ENCODE data around the gene VEPH1. TPM values are rescaled to one million over a fixed set of nuclear protein-coding genes. Genes with fewer than 3 reads are reported as not detected.

The VEPH1 gene
- total and polyA plus RNA-seq, 2 donors from 2014 or later: 17.8 to 29.2 TPM

DNA sequence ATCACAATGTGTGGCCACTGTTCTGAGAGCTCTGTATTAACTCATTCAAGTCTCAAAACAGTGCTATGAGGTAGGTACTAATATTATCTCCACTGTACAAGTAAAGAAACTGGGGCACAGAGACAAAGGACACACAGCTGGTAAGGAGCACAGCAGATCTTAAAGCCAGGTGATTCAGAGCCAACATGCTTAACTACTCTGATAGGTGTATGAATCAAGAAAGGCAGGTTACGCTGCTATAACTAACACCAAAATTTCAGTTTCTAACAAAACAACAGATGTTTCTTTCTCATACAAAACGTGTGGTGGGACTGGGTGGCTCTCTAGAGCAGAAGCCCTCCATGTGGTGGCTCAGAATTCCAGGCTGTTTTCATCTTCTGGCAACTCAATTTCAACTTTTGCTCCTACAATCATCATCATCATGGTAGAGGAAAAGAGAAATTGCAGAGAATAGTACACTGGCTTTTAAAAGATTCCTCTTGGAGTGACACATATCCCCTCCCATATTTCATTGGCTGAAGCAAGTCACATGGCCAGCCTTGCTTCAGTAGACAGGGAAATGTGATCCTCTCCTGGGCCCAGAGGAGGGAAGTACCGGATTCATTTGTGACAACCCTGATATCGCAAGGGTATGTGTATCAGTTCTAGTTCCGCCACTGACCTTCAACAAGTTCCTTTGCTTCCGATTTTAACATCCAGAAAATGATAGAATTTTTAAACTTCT lies 192.7 kb downstream of the VEPH1 start:
- intact Hi-C loops (cut with DNase I): no loop called here
- DNase-seq (no peak), FAIRE-seq (no peak)
- Histone ChIP-seq H3K4me3 (ENCODE audit: low read length in 3 of 3) (no peak overlapping the region), H3K36me3 (ENCODE audit: control insufficient read depth in 2 of 3, insufficient read depth in 3 of 3, low read length in 3 of 3) (no peaks in the 10 kb centered on the region), H3K27me3 (ENCODE audit: control insufficient read depth, insufficient read depth, low read length) (no peaks in the 10 kb centered on the region), H3K4me1 (ENCODE audit: control insufficient read depth in 2 of 3, insufficient read depth in 2 of 3, low read depth in 1 of 3, low read length in 3 of 3) (no peaks in the 10 kb centered on the region), H3K9me3 (ENCODE audit: control insufficient read depth in 2 of 3, insufficient read depth in 1 of 3, low read length in 3 of 3) (no peaks in the 10 kb centered on the region), H3K27ac (ENCODE audit: low read depth in 2 of 2, low read length in 2 of 2) (no peak overlapping the region), H3K9ac (ENCODE audit: low read length in 3 of 3) (no peak overlapping the region)
- TF ChIP-seq, protein P1, sequence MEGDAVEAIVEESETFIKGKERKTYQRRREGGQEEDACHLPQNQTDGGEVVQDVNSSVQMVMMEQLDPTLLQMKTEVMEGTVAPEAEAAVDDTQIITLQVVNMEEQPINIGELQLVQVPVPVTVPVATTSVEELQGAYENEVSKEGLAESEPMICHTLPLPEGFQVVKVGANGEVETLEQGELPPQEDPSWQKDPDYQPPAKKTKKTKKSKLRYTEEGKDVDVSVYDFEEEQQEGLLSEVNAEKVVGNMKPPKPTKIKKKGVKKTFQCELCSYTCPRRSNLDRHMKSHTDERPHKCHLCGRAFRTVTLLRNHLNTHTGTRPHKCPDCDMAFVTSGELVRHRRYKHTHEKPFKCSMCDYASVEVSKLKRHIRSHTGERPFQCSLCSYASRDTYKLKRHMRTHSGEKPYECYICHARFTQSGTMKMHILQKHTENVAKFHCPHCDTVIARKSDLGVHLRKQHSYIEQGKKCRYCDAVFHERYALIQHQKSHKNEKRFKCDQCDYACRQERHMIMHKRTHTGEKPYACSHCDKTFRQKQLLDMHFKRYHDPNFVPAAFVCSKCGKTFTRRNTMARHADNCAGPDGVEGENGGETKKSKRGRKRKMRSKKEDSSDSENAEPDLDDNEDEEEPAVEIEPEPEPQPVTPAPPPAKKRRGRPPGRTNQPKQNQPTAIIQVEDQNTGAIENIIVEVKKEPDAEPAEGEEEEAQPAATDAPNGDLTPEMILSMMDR (IDR thresholded peaks at IDR 0.05; ENCODE audit: borderline replicate concordance, extremely low read depth, insufficient read depth): no peak

- FAIRE-seq: no peak
Observed at GRCh38 chr3:157306502-157306901, 196.7 kb downstream of the VEPH1 start.

DNA sequence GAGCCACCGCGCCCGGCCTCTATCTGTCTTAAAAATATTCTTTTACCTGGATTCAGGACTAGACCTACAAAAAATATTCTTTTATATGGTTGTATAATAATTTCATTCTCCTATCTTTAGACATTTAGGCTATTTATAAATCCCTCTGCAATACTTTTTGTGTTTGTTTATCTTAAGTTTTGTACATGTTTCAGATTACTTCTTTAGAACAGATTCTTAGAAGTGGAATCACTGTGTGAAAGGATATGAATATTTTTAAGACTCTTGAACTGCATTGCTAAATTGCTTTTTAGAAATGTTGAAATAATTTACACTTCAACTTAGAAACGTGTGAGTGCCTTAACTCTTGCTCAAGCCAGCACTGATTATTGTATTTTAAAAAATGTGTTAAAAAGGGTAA lies 197.8 kb downstream of the VEPH1 start:
- intact Hi-C loops (cut with DNase I): no loop called here
- Histone ChIP-seq H3K27me3 (ENCODE audit: control insufficient read depth, insufficient read depth, low read length) (no peaks in the 10 kb centered on the region), H3K27ac (ENCODE audit: low read depth in 2 of 2, low read length in 2 of 2) (no peak overlapping the region), H3K4me3 (ENCODE audit: low read length in 3 of 3) (no peak overlapping the region), H3K9ac (ENCODE audit: low read length in 3 of 3) (no peak overlapping the region), H3K4me1 (ENCODE audit: control insufficient read depth in 2 of 3, insufficient read depth in 2 of 3, low read depth in 1 of 3, low read length in 3 of 3) (no peaks in the 10 kb centered on the region), H3K9me3 (ENCODE audit: control insufficient read depth in 2 of 3, insufficient read depth in 1 of 3, low read length in 3 of 3) (no peaks in the 10 kb centered on the region), H3K36me3 (ENCODE audit: control insufficient read depth in 2 of 3, insufficient read depth in 3 of 3, low read length in 3 of 3) (no peaks in the 10 kb centered on the region)
- FAIRE-seq (no peak), DNase-seq (no peak)
- TF ChIP-seq, protein P1 (IDR thresholded peaks at IDR 0.05; ENCODE audit: borderline replicate concordance, extremely low read depth, insufficient read depth): no peak

More at GRCh38 chr3:157306502-157306901, 196.7 kb downstream of the VEPH1 start:
- Histone ChIP-seq H3K27me3 (ENCODE audit: control insufficient read depth, insufficient read depth, low read length) (no peaks in the 10 kb centered on the region), H3K4me3 (ENCODE audit: low read length in 3 of 3) (no peak overlapping the region), H3K4me1 (ENCODE audit: control insufficient read depth in 2 of 3, insufficient read depth in 2 of 3, low read depth in 1 of 3, low read length in 3 of 3) (no peaks in the 10 kb centered on the region), H3K36me3 (ENCODE audit: control insufficient read depth in 2 of 3, insufficient read depth in 3 of 3, low read length in 3 of 3) (no peaks in the 10 kb centered on the region), H3K9me3 (ENCODE audit: control insufficient read depth in 2 of 3, insufficient read depth in 1 of 3, low read length in 3 of 3) (no peaks in the 10 kb centered on the region), H3K9ac (ENCODE audit: low read length in 3 of 3) (no peak overlapping the region), H3K27ac (ENCODE audit: low read depth in 2 of 2, low read length in 2 of 2) (no peak overlapping the region)
- intact Hi-C loops (cut with DNase I): no loop called here
- TF ChIP-seq, protein P1 (IDR thresholded peaks at IDR 0.05; ENCODE audit: borderline replicate concordance, extremely low read depth, insufficient read depth): no peak
- no peak for DNase-seq

All from kidney (tissue), 14 donors.